ENCODE measurements around the gene ZBTB24.

The ZBTB24 gene

DNA sequence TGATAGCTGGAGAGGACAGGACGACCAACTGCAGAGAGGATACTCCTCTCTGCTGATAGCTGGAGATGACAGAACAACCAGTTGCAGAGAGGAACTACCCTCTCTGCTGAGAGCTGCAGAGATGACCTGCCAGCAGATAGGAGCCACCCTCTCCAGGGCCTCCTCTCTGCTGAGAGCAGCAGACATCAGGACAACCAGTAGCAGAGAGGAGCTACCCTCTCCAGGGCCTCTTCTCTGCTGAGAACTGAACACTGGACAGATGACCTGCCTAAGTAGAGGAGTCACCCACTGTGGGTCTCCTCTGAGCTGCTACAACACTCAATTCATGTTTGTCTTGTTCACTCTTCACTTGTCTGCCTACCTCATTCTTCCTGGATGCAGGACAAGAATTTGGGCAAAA, 27.3 kb upstream of the ZBTB24 start:
- no peaks in the 10 kb centered on the region for H3K27me3 Mint-ChIP-seq
- peaks cover 10% of the 10 kb centered on the region for H3K36me3 Mint-ChIP-seq
- peaks cover 1% of the 10 kb centered on the region for H3K9me3 Mint-ChIP-seq
- H3K27ac Mint-ChIP-seq, result no peak overlapping the region
- peaks cover 1% of the 10 kb centered on the region for H3K4me1 Mint-ChIP-seq
- H3K4me3 Mint-ChIP-seq, result no peak overlapping the region
- DNase-seq (ENCODE audit: low spot score in 2 of 2) (no peak), ATAC-seq (ENCODE audit: low read depth) (no peak)

DNA sequence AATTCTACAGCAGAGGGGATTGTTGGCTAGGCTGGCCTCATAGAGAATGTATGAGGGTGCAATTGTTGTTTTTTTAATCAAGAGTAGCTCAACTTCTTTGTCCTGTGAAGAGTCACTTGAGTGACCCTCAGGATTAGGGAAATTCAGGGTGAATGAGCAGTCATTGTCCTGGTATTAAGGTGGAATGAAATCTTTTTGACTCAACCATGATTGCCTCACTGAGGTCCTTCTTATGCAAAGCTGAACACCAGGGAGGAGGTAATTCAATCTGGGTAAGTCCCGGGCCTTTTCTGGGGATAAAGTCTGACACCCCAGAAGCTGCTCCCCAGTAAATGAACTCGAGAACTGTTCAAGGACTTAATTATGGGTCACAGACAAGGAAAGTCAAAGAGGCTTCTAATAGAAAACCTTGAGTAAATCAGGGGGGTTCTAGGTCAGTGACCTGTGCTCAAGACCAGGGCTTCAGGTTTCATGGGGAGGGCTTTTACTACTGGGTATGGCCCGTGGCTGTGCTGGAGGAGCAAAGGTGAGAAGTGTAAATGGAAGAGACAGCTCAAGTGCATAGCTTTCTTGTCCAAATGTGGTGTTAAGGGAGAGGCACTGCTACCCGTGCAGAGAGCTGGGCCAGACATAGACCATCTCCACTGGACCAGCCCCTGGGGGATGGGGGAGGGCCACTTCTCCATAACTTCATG, 25.3 kb upstream of the ZBTB24 start:
- H3K9me3 Mint-ChIP-seq, result peaks cover 1% of the 10 kb centered on the region
- no peaks in the 10 kb centered on the region for H3K27me3 Mint-ChIP-seq
- H3K4me3 Mint-ChIP-seq, result no peak overlapping the region
- no peak overlapping the region for H3K27ac Mint-ChIP-seq
- ATAC-seq (ENCODE audit: low read depth) (no peak), DNase-seq (ENCODE audit: low spot score in 2 of 2) (no peak)
- no peaks in the 10 kb centered on the region for H3K4me1 Mint-ChIP-seq
- peaks cover 9% of the 10 kb centered on the region for H3K36me3 Mint-ChIP-seq

DNA sequence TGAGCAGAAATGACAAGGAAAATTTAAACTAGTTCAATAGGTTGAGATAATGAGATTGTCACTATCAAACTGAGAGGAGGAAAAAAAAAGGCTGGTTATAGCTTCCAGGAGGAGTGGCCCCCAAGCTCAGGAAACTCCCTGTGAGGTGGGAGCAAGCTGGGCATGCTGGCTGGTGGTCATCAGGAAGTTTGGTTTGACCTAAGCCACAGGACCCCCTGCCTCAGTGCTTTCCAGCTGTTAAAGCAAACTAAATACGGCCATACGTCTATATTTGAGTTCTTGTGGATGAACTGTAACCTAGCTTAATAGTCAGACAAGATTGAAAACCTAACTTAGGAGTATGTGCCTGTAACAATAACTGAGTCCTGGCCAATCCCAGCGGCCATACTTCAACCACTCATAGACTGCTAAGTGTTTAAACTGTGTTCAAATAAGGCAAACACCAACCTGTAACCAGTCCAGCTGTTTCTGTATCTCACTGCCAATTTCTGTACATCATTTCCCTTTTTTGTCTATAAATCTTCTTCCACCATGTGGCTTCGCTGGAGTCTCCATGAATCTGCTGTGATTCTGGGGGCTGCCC, 24.6 kb upstream of the ZBTB24 start:
- no peaks in the 10 kb centered on the region for H3K27me3 Mint-ChIP-seq
- no peaks in the 10 kb centered on the region for H3K4me1 Mint-ChIP-seq
- no peak for ATAC-seq (ENCODE audit: low read depth)
- H3K36me3 Mint-ChIP-seq, result peaks cover 9% of the 10 kb centered on the region
- no peak overlapping the region for H3K27ac Mint-ChIP-seq
- no peak for DNase-seq (ENCODE audit: low spot score in 2 of 2)
- no peak overlapping the region for H3K4me3 Mint-ChIP-seq
- H3K9me3 Mint-ChIP-seq, result peaks cover 1% of the 10 kb centered on the region

DNA sequence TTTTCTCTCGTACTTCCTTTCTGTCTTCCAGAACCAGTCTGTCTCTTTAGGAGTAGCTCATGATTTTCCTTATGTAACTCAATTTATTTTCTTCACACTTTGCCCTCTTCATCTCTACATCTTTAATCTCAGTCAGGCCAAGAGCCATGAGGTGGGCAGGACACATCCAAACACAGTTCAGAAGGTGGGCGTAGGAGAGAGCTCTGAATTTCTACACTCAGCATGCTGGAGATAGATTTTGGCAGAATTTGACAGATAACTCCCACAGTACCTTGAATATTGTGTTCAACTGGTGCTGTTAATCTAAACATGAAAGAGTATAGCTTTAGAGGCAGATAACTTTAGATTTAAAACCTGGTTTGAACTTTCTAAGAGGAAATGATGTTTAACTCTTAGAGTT, 23.8 kb upstream of the ZBTB24 start:
- ATAC-seq (ENCODE audit: low read depth) (no peak), DNase-seq (ENCODE audit: low spot score in 2 of 2) (no peak)
- Mint-ChIP-seq H3K27me3 (no peaks in the 10 kb centered on the region), H3K36me3 (peaks cover 9% of the 10 kb centered on the region), H3K4me3 (no peak overlapping the region), H3K9me3 (peaks cover 1% of the 10 kb centered on the region), H3K4me1 (no peaks in the 10 kb centered on the region), H3K27ac (no peak overlapping the region)

DNA sequence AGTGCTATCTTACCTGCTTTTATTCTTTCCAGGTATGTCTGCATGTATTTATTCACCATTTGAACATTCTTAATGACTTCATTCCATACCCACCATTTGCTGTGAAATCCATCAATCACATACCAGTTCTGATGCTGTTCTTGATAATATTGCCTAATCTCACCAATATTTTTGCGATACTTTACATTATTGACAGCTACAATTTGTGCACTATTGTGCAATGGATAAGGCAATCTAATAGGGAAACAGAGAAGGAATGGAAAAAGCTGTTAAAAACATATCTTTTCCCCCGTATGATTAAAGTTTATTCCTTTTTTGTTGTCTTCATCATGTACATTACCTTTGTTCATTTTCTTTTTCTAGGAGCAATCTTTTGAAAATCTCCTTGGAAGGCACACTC, 23.3 kb upstream of the ZBTB24 start:
- Mint-ChIP-seq H3K36me3 (peaks cover 8% of the 10 kb centered on the region), H3K27ac (no peak overlapping the region), H3K4me1 (no peaks in the 10 kb centered on the region), H3K27me3 (no peaks in the 10 kb centered on the region), H3K9me3 (peaks cover 1% of the 10 kb centered on the region), H3K4me3 (no peak overlapping the region)
- DNase-seq (ENCODE audit: low spot score in 2 of 2) (no peak), ATAC-seq (ENCODE audit: low read depth) (no peak)

DNA sequence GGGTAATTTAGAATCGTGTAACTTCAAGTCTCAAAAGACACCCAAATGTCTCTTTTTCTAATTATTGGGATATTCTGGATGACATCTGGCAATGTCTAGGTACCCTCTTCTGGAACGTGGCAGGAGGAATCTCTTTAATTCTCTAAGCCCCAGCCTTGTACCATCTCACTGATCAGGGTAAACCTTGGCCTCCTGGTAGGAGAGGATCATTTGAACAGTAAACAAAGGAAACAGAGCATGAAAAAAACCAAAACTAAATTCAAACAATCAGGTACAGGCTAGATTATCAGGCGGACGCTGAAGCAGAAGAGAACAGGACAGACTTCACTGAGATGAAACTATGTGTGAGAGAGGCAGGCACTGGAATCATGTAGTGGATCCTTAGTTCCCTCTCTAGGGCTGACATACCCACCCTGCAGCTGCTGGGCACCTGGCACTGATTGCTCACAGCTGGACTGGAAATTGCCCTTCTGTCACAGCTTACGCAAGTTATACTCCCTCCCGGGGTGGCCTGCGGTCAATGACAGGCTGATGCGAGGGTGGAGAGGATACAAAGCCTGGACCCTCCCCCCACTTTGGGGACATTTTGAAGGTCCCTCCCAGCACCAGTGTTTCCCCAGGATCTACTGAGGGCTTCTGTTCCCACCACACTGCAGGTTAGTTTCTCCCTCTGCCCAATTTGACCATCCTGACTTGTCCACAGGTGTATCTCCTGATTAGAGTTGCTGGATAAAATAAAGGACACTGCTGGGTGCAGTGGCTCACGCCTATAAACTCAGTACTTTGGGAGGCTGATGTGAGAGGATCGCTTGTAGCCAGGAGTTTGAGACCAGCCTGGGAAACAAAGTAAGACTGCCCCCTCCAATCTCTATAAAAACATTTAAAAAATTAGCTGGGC, 20.6 kb upstream of the ZBTB24 start:
- no peaks in the 10 kb centered on the region for H3K4me1 Mint-ChIP-seq

DNA sequence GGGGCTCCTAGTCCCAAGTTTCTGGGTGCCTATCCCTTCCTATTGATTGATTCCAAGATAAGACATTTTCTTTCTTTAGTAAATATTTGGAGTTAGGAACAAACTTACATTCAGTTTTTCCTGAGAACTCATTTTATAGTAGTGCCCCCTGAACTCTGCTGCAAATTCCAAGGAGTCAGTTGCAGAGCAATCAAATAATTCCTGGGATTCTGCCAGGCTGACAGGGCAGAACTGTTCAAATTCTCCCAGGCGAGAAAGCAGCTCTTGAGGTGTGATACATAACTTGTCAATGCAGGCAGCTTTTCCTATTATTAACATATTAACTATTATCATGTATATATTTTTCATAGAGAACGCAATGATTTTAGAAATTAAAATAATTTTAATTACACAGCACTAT, 15.9 kb upstream of the ZBTB24 start:
- Mint-ChIP-seq H3K9me3 (no peaks in the 10 kb centered on the region), H3K36me3 (no peaks in the 10 kb centered on the region), H3K27me3 (no peaks in the 10 kb centered on the region), H3K4me1 (peaks cover 6% of the 10 kb centered on the region), H3K27ac (no peak overlapping the region), H3K4me3 (no peak overlapping the region)
- DNase-seq (ENCODE audit: low spot score in 2 of 2) (no peak), ATAC-seq (ENCODE audit: low read depth) (no peak)

More for the DNA sequence above, 20.6 kb upstream of the ZBTB24 start:
- no peaks in the 10 kb centered on the region for H3K27me3 Mint-ChIP-seq
- H3K36me3 Mint-ChIP-seq, result peaks cover 3% of the 10 kb centered on the region
- H3K4me3 Mint-ChIP-seq, result no peak overlapping the region
- DNase-seq (ENCODE audit: low spot score in 2 of 2) (no peak), ATAC-seq (ENCODE audit: low read depth) (no peak)
- H3K9me3 Mint-ChIP-seq, result no peaks in the 10 kb centered on the region
- no peak overlapping the region for H3K27ac Mint-ChIP-seq

DNA sequence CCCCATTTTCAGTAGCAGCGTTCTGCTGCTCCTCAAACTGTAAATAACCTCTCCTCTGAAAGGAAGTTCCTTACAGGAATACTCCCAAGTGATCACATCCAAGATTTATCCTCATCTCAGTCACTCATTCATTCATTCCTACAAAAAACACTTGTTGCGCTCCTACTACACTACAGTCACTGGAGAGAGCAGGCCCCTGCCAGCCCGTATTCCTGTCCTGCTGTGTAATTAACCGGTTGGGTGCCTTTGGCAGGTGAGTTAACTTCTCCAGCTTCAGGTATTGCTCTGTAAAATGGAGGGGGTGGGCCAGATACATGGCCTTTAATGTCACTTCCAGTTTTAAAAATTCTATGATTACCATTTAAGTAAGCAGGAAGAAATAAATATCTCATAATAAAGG, 15.0 kb upstream of the ZBTB24 start:
- Mint-ChIP-seq H3K9me3 (no peaks in the 10 kb centered on the region), H3K36me3 (no peaks in the 10 kb centered on the region), H3K4me3 (no peak overlapping the region), H3K27me3 (no peaks in the 10 kb centered on the region), H3K4me1 (peaks cover 12% of the 10 kb centered on the region), H3K27ac (no peak overlapping the region)
- DNase-seq (ENCODE audit: low spot score in 2 of 2) (no peak), ATAC-seq (ENCODE audit: low read depth) (no peak)

DNA sequence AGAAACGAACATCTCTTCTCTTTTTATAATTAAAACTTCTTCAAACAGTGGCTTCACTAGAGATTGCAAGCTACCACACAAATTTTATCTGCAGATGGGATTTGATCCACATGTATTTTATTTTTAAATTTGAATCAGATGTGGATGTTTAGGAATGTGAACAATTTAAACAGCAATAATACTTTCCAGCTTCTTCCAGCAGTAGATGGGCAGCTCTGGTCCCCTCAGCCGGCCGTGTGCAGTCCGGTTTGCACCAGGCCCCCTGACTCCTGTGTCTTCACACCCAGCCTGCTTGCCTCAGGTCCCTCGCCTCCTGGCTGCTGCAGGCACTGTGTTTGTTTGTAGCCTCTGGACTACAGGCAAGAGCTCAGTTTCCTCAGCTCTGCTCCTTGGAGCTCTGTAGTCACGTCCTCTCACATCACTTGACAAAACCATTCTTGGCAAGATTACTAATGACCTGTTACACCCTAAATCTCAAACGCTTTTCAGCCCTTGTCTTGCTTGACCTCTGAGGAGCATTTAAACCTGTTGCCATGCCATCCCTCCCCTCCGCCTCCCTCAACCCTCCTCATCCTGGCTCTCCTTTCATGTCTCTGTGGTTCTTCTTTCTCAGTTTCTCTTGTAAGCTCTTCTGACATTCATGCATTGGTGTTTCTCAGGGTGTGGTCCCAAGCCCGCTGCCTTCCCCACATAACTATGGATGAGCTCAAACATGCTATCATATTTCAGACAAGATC, 13.2 kb upstream of the ZBTB24 start:
- Mint-ChIP-seq H3K27ac (no peak overlapping the region), H3K36me3 (no peaks in the 10 kb centered on the region), H3K9me3 (no peaks in the 10 kb centered on the region), H3K4me1 (peaks cover 15% of the 10 kb centered on the region), H3K27me3 (no peaks in the 10 kb centered on the region), H3K4me3 (no peak overlapping the region)
- DNase-seq (ENCODE audit: low spot score in 2 of 2), result no peak
- no peak for ATAC-seq (ENCODE audit: low read depth)

DNA sequence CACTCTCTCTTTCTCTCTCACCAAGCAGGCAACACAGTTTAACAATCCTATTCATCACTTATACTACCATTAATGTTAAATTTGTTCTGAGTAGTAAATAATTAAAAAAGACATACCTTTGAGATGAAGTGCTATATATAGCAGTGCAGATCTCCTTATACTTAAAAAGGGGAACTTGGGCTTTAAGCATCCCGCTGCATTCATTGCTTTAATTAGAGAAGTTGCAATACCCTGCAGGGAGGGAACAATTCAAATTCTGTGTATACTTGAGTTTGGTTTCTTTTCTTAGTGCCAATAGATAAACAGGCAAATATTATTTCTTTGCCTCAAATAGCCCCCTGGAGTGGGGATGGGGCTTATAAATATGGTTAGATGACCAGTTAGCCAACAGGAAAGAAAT, 10.8 kb upstream of the ZBTB24 start:
- H3K4me3 Mint-ChIP-seq, result no peak overlapping the region
- H3K27ac Mint-ChIP-seq, result no peak overlapping the region
- H3K4me1 Mint-ChIP-seq, result peaks cover 16% of the 10 kb centered on the region
- ATAC-seq (ENCODE audit: low read depth) (peak; percentile 99), DNase-seq (ENCODE audit: low spot score in 2 of 2) (peak in 1 of 2 donors; percentile 19)
- no peaks in the 10 kb centered on the region for H3K36me3 Mint-ChIP-seq
- H3K9me3 Mint-ChIP-seq, result no peaks in the 10 kb centered on the region
- H3K27me3 Mint-ChIP-seq, result no peaks in the 10 kb centered on the region

DNA sequence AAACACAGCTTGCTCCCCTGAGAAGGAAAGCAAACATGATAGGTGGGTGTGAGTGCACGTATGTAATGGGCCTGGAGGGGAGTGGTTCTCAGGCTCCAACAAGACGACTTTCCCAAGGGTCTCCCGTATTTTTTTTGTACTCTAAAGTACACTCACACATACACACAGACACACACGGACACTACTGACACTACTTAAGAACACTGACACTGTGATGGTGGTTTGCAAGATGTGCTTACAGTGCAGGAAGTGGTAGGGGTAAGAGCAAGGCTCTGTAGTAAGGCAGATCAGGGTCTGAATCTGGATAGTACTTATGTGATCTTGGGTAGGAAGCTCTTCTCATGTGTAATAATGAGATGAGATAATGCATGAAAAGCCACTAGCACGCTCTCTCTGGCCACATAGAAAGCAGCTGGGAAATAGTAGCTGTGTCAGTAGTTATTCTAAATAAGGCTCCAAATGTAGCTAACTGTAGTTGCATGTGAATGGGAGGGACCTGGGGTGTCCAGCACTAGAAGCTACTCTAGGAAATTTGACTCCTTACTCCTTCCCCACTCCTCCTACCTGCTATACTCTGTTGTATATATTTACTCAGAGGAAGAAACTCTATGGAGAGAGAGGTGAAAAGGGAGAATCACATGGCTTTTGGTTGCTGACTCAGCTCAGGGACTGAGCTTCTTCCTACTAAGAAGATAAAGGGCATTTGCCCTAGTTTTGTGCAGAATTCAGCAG, 8.4 kb upstream of the ZBTB24 start:
- no peak for DNase-seq (ENCODE audit: low spot score in 2 of 2)
- H3K27ac Mint-ChIP-seq, result peak overlapping the region; percentile 49
- peaks cover 14% of the 10 kb centered on the region for H3K4me1 Mint-ChIP-seq
- no peaks in the 10 kb centered on the region for H3K27me3 Mint-ChIP-seq
- H3K4me3 Mint-ChIP-seq, result no peak overlapping the region
- H3K9me3 Mint-ChIP-seq, result no peaks in the 10 kb centered on the region
- no peaks in the 10 kb centered on the region for H3K36me3 Mint-ChIP-seq
- ATAC-seq (ENCODE audit: low read depth), result no peak

DNA sequence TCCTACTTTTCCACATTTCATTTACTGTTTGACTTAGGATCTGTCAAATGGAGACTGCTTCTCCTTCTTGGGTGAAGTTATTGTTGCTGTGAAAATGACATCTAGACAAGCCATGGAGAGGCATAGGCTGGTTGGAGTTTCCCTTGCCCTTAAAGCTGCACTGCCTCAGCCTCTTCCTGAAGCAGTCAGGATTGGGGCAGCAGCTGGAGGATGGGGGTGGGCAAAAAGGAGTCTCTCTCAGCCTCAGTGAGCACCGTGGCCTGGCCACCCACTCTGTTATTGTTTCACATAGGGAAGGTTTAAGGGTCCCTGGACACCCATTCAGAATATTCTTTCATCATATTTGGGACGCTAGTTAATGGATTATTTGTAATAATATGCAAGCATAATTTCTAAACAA, 7.7 kb upstream of the ZBTB24 start:
- Mint-ChIP-seq H3K36me3 (no peaks in the 10 kb centered on the region), H3K27me3 (no peaks in the 10 kb centered on the region), H3K9me3 (no peaks in the 10 kb centered on the region), H3K4me3 (no peak overlapping the region), H3K27ac (no peak overlapping the region), H3K4me1 (peaks cover 13% of the 10 kb centered on the region)
- DNase-seq (ENCODE audit: low spot score in 2 of 2) (no peak), ATAC-seq (ENCODE audit: low read depth) (no peak)

DNA sequence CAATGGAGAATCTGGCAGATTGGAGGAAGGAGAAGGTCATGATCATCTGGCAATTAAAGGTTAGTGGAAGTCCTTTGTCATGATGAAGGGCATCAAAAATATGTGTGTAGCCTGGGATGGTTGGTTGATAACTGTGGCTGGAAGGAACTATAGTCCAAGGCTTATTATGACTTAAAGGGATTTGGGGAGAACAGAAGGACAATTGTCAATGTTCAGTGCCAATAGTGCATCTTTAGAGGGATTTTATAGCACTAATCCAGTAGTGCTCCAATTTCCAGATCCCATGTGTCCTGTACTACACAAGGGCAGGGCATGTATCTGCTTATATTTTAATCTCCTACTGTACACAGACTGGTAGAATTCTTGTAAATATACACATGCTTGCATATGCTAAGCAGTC, 5.0 kb upstream of the ZBTB24 start:
- no peaks in the 10 kb centered on the region for H3K9me3 Mint-ChIP-seq
- H3K27ac Mint-ChIP-seq, result no peak overlapping the region
- H3K4me1 Mint-ChIP-seq, result peaks cover 11% of the 10 kb centered on the region
- H3K36me3 Mint-ChIP-seq, result no peaks in the 10 kb centered on the region
- no peak overlapping the region for H3K4me3 Mint-ChIP-seq
- ATAC-seq (ENCODE audit: low read depth) (no peak), DNase-seq (ENCODE audit: low spot score in 2 of 2) (no peak)
- no peaks in the 10 kb centered on the region for H3K27me3 Mint-ChIP-seq

Measured in memory B cell (primary cell).